Stimulated activated CD4-positive, alpha-beta T cell treated with anti-CD3 and anti-CD28 coated beads, Interleukin-2, amount 100 ng/mL, for 24 hours (primary cell): ENCODE measurements around the gene VPS51.
A peak's percentile ranks its signal among the peaks of the same experiment; 100 is the strongest.

Experiments used
- DNase-seq, 2 donors: peaks; one replicate each; pipeline ENCODE4 v3.0.0-alpha.2; 2020

Gene VPS51

GRCh38 chr11:65095974-65096806 lies at the start of gene VPS51:
Gene VPS51 (plus strand): TSS chr11:65096214. CDS start chr11:65096251, 37 bp downstream.
- DNase-seq, result peak; percentile 87 to 89

- DNase-seq, result peak; percentile 31 to 47
Measured at GRCh38 chr11:65047581-65048422, 48.2 kb upstream of the VPS51 start.

GRCh38 chr11:65051398-65051858 lies 44.6 kb upstream of the VPS51 start:
- DNase-seq, result no peak

- peak; percentile 17 to 35 for DNase-seq
Measured at GRCh38 chr11:65053827-65054508, 42.0 kb upstream of the VPS51 start.

GRCh38 chr11:65055538-65055937 lies 40.5 kb upstream of the VPS51 start:
- DNase-seq, result no peak

- no peak for DNase-seq
Measured at GRCh38 chr11:65056999-65057398, 39.0 kb upstream of the VPS51 start.

- no peak for DNase-seq
Measured at GRCh38 chr11:65057526-65057925, 38.5 kb upstream of the VPS51 start.

- no peak for DNase-seq
Measured at GRCh38 chr11:65058012-65058411, 38.0 kb upstream of the VPS51 start.

GRCh38 chr11:65058419-65059054 lies 37.5 kb upstream of the VPS51 start, which contains the start of gene NAALADL1:
Gene NAALADL1 (minus strand): TSS chr11:65058553. CDS start chr11:65058521, 32 bp downstream.
- DNase-seq, result no peak

GRCh38 chr11:65059523-65059922 lies 36.5 kb upstream of the VPS51 start:
- no peak for DNase-seq

- DNase-seq, result no peak
Measured at GRCh38 chr11:65059959-65060824, 35.8 kb upstream of the VPS51 start.

- DNase-seq, result no peak
Measured at GRCh38 chr11:65060913-65061408, 35.1 kb upstream of the VPS51 start.

GRCh38 chr11:65063532-65063931 lies 32.5 kb upstream of the VPS51 start:
- no peak for DNase-seq

- DNase-seq, result no peak
Measured at GRCh38 chr11:65064847-65065240, 31.2 kb upstream of the VPS51 start.

GRCh38 chr11:65065851-65066250 lies 30.2 kb upstream of the VPS51 start:
- DNase-seq, result no peak

- no peak for DNase-seq
Measured at GRCh38 chr11:65066315-65066714, 29.7 kb upstream of the VPS51 start.

GRCh38 chr11:65066805-65067291 lies 29.2 kb upstream of the VPS51 start:
- no peak for DNase-seq

- no peak for DNase-seq
Measured at GRCh38 chr11:65067446-65067845, 28.6 kb upstream of the VPS51 start.

GRCh38 chr11:65069217-65069616 lies 26.8 kb upstream of the VPS51 start:
- no peak for DNase-seq

GRCh38 chr11:65071907-65072630 lies 23.9 kb upstream of the VPS51 start:
- no peak for DNase-seq

GRCh38 chr11:65072631-65072966 lies 23.4 kb upstream of the VPS51 start:
- DNase-seq, result no peak
